CD4-positive, alpha-beta T cell (primary cell): Measurements from ENCODE around the gene MSH2. TPM values are rescaled to one million over a fixed set of nuclear protein-coding genes. Genes with fewer than 3 reads are reported as not detected.

Experiments used
- ATAC-seq: fragments of 200-7000 bp; cut with Tn5 transposase; one replicate; pipeline ENCODE4 v1.10.0; 2022; ENCODE audit warnings: mild to moderate bottlenecking; ENCODE audit not compliant: poor library complexity
- CTCF ChIA-PET: fragments of 350-600 bp; sonication (Branson Sonifier 250); formaldehyde crosslinking; loops from one replicate; lab custom pipeline; 2021; ENCODE audit warnings: antibody characterized with exemption, inconsistent platforms; lab: Charles Lee
- POLR2A ChIA-PET: fragments of 350-600 bp; sonication (Branson Sonifier 250); formaldehyde crosslinking; loops from one replicate; lab custom pipeline; 2021; ENCODE audit warnings: antibody characterized with exemption, inconsistent platforms; lab: Charles Lee
- DNase-seq, 14 experiments: peaks; one replicate each; pipeline ENCODE4 v3.0.0-alpha.2; 2013 to 2020; ENCODE audit warnings: mixed read lengths in 2 of 14
- H3K27ac ChIP-seq, 2 donors: one replicate each; pipeline versions ENCODE4 v1.5.1 to v1.7.0; 2013; ENCODE audit warnings: low read length in 2 of 2, low read depth in 1 of 2, mild to moderate bottlenecking in 1 of 2
- H3K27me3 ChIP-seq, 2 experiments: 1 replicate in 1 of 2; 2 replicates in 1 of 2; pipeline versions ENCODE4 v1.6.1 to v1.7.0; 2013; ENCODE audit warnings: low read length in 2 of 2, control low read depth in 1 of 2, mild to moderate bottlenecking in 1 of 2, moderate library complexity in 1 of 2; ENCODE audit not compliant: insufficient read depth in 2 of 2, control insufficient read depth in 1 of 2
- H3K36me3 ChIP-seq: one replicate; pipeline ENCODE4 v1.6.1; 2013; ENCODE audit warnings: low read length, control low read depth; ENCODE audit not compliant: insufficient read depth
- H3K4me1 ChIP-seq: one replicate; pipeline ENCODE4 v1.6.1; 2013; ENCODE audit warnings: low read length, control low read depth; ENCODE audit not compliant: insufficient read depth
- H3K4me3 ChIP-seq: one replicate; pipeline ENCODE4 v1.5.1; 2013; ENCODE audit warnings: mild to moderate bottlenecking, low read length, moderate library complexity
- H3K9me3 ChIP-seq, 2 experiments: 1 replicate in 1 of 2; 2 replicates in 1 of 2; pipeline versions ENCODE4 v1.6.1 to v1.7.0; 2013; ENCODE audit warnings: low read length in 2 of 2, mild to moderate bottlenecking in 2 of 2, control low read depth in 1 of 2, moderate library complexity in 1 of 2; ENCODE audit not compliant: control insufficient read depth in 1 of 2, insufficient read depth in 1 of 2
- H3K27ac Mint-ChIP-seq: one replicate; pipeline ENCODE4 v1.8.0; 2020; ENCODE audit warnings: mixed read lengths
- H3K27me3 Mint-ChIP-seq: one replicate; pipeline ENCODE4 v1.8.0; 2021; ENCODE audit warnings: mixed read lengths
- H3K36me3 Mint-ChIP-seq: one replicate; pipeline ENCODE4 v1.8.0; 2021; ENCODE audit warnings: low read depth, mixed read lengths
- H3K4me1 Mint-ChIP-seq: one replicate; pipeline ENCODE4 v1.8.0; 2021; ENCODE audit warnings: low read depth, mixed read lengths
- H3K4me3 Mint-ChIP-seq: one replicate; pipeline ENCODE4 v1.8.0; 2020; ENCODE audit warnings: mild to moderate bottlenecking, mixed read lengths
- H3K9me3 Mint-ChIP-seq: one replicate; pipeline ENCODE4 v1.8.0; 2020; ENCODE audit warnings: mixed read lengths
- CTCF ChIP-seq: fragments of 200-600 bp; IDR thresholded peaks from one replicate; pipeline ENCODE4 v1.8.0; 2022; ENCODE audit warnings: antibody characterized with exemption, mild to moderate bottlenecking
- intact Hi-C, 2 experiments: fragments of 100-400 bp; cut with DNase I in 1 of 2; cut with micrococcal nuclease in 1 of 2; formaldehyde crosslinking; loops; one replicate each; pipeline versions ENCODE4 v1.15.1 to v1.9.0; 2023 to 2025; cut with DNase I, micrococcal nuclease
- total RNA-seq, 174 experiments: library from RNA in 2 of 174; stranded (reverse) in 2 of 174; gene quantifications; one replicate each; pipeline ENCODE4 v1.2.3 and lab custom pipeline; 2021 to 2026

Gene MSH2
- total RNA-seq, 2 experiments from 2014 or later = 7.1 to 8.2 TPM

- H3K27me3 ChIP-seq = no peaks in the 10 kb centered on the region
- peaks cover 0 to 5% of the 10 kb centered on the region in 2 experiments for H3K9me3 ChIP-seq
- no peaks in the 10 kb centered on the region for H3K36me3 ChIP-seq
- no peak overlapping the region for H3K4me3 Mint-ChIP-seq
- H3K9me3 Mint-ChIP-seq = no peaks in the 10 kb centered on the region
- no peaks in the 10 kb centered on the region for H3K27me3 Mint-ChIP-seq
- ChIA-PET CTCF (no interaction called here), POLR2A (no interaction called here)
- peaks cover 53% of the 10 kb centered on the region for H3K36me3 Mint-ChIP-seq
- H3K27ac Mint-ChIP-seq = peak overlapping the region; percentile 68
- H3K4me1 ChIP-seq = no peaks in the 10 kb centered on the region
- peaks cover 14% of the 10 kb centered on the region for H3K4me1 Mint-ChIP-seq
- no peak overlapping the region for H3K4me3 ChIP-seq
- ATAC-seq (no peak), DNase-seq (no peak)
- TF ChIP-seq CTCF = no peak
- intact Hi-C loops = no loop called here
- H3K27ac ChIP-seq = no peak overlapping the region
These were observed 53.9 kb downstream of the MSH2 start for GRCh38 chr2:47456851-47457250.

- no peaks in the 10 kb centered on the region for H3K4me1 ChIP-seq
- intact Hi-C loops = no loop called here
- H3K4me3 ChIP-seq = no peak overlapping the region
- POLR2A ChIA-PET = no interaction called here
- Mint-ChIP-seq H3K4me1 (peaks cover 14% of the 10 kb centered on the region), H3K9me3 (no peaks in the 10 kb centered on the region), H3K27me3 (no peaks in the 10 kb centered on the region), H3K27ac (peak overlapping the region; percentile 68), H3K36me3 (peaks cover 54% of the 10 kb centered on the region), H3K4me3 (no peak overlapping the region)
- CTCF ChIA-PET = no interaction called here
- TF ChIP-seq CTCF = no peak
- ATAC-seq (no peak), DNase-seq (no peak)
- no peaks in the 10 kb centered on the region for H3K27me3 ChIP-seq
- no peaks in the 10 kb centered on the region for H3K36me3 ChIP-seq
- H3K27ac ChIP-seq = no peak overlapping the region
- peaks cover 0 to 5% of the 10 kb centered on the region in 2 experiments for H3K9me3 ChIP-seq
These were observed 54.3 kb downstream of the MSH2 start for GRCh38 chr2:47457268-47457667.

GRCh38 chr2:47459021-47459420, 56.1 kb downstream of the MSH2 start:
- Histone ChIP-seq H3K36me3 (peaks cover 10% of the 10 kb centered on the region), H3K9me3 (peaks cover 0 to 3% of the 10 kb centered on the region in 2 experiments), H3K4me3 (no peak overlapping the region), H3K27ac (no peak overlapping the region), H3K4me1 (no peaks in the 10 kb centered on the region), H3K27me3 (no peaks in the 10 kb centered on the region)
- Mint-ChIP-seq H3K4me3 (no peak overlapping the region), H3K4me1 (peaks cover 14% of the 10 kb centered on the region), H3K9me3 (no peaks in the 10 kb centered on the region), H3K36me3 (peaks cover 62% of the 10 kb centered on the region), H3K27ac (no peak overlapping the region), H3K27me3 (no peaks in the 10 kb centered on the region)
- intact Hi-C loops = no loop called here
- ChIA-PET CTCF (no interaction called here), POLR2A (no interaction called here)
- DNase-seq (no peak), ATAC-seq (no peak)
- TF ChIP-seq CTCF = no peak
